Ovary (tissue), 9 donors: Measurements from ENCODE around the gene PXDC1. TPM values are rescaled to one million over a fixed set of nuclear protein-coding genes. Genes with fewer than 3 reads are reported as not detected.

ENCODE experiments used
- DNase-seq, 5 donors: peaks; one replicate each; pipeline ENCODE4 v3.0.0-alpha.2; 2019 to 2020
- H3K27ac ChIP-seq, 2 donors: fragments of 200-600 bp; one replicate each; pipeline versions ENCODE4 v1.5.1 to v1.8.0; 2019 to 2022
- H3K27me3 ChIP-seq: fragments of 200-600 bp; one replicate; pipeline ENCODE4 v1.8.0; 2022
- H3K36me3 ChIP-seq: fragments of 200-600 bp; sonication (generic); one replicate; pipeline ENCODE4 v1.5.1; 2019
- H3K4me1 ChIP-seq: one replicate; pipeline ENCODE4 v1.8.1; 2013; ENCODE audit warnings: mild to moderate bottlenecking, moderate library complexity; ENCODE audit not compliant: insufficient read depth
- H3K4me3 ChIP-seq: fragments of 200-600 bp; sonication (generic); one replicate; pipeline ENCODE4 v1.5.1; 2017
- H3K9me3 ChIP-seq, 2 donors: fragments of 200-600 bp in 1 of 2; sonication (generic) in 1 of 2; one replicate each; pipeline versions ENCODE4 v1.5.1 to v1.8.1; 2013 to 2019; ENCODE audit warnings: mild to moderate bottlenecking in 1 of 2, moderate library complexity in 1 of 2
- CTCF ChIP-seq, 3 donors: fragments of 450-650 bp in 2 of 3; fragments of 200-600 bp in 1 of 3; IDR thresholded peaks; one replicate each; pipeline versions ENCODE4 v1.5.1 to v1.8.0; 2016 to 2022; ENCODE audit warnings: antibody characterized with exemption in 3 of 3, mild to moderate bottlenecking in 1 of 3
- EP300 ChIP-seq: sonication (generic); formaldehyde crosslinking; IDR thresholded peaks from one replicate; pipeline ENCODE4 v1.6.1; 2017; ENCODE audit warnings: antibody characterized with exemption
- POLR2A ChIP-seq: fragments of 450-650 bp; IDR thresholded peaks from one replicate; pipeline ENCODE4 v1.6.1; 2017; ENCODE audit warnings: antibody characterized with exemption, mild to moderate bottlenecking, moderate library complexity
- WGBS, 3 donors: extraction: QIAGEN DNeasy Blood & Tissue Kit in 1 of 3; methylation state at CpG; one replicate each; pipeline versions ENCODE4 v1.1.5 to v1.1.7; 2013 to 2017; 5-methylcytosine and 5-hydroxymethylcytosine counted together
- intact Hi-C, 4 donors: fragments of 100-400 bp; cut with DNase I; formaldehyde crosslinking; loops; one replicate each; pipeline versions ENCODE4 v1.11.0 to v1.15.1; 2022 to 2023
- polyA plus RNA-seq, 2 donors: library from polyadenylated mRNA; stranded (reverse); fragments of 200-250 nt in 1 of 2; fragments of 350-450 nt in 1 of 2; fragmentation: Illumina TruSeq in 1 of 2; extraction: RNeasy Lipid Tissue Mini Kit (QIAGEN cat#74804) in 1 of 2; gene quantifications; one replicate each; pipeline ENCODE4 v1.2.3, GENCODE V29; 2013 to 2014
- total RNA-seq, 7 donors: library from RNA; depleted of rRNA in 2 of 7; stranded (reverse); fragments of >200 nt in 2 of 7; fragmentation: NEBNext Ultra II Directional in 3 of 7; extraction: Animal tissue kit (Norgen Biotek cat#: 25700) in 3 of 7; gene quantifications; one replicate each; pipeline versions ENCODE4 v1.1.0 to v1.2.4, GENCODE V29; 2016 to 2023
- donor health status: DM: no; HTN: no; CAD: no; lungs with moderate emphysema.
- donor health status: DM: no; HTN: no; CAD: no.
- donor health status: Bipolar disorder and iron deficiency.
- donor health status: DM: yes; HTN: yes; CAD: no.
- donor health status: DM: no; HTN: no; CAD: no.
- donor health status: DM: yes; HTN: yes; CAD: no.

PXDC1 gene
- total and polyA plus RNA-seq, 9 donors: 16.1 to 49.4 (median 23.4) TPM

- TF ChIP-seq CTCF (IDR thresholded peaks at IDR 0.05): no peak
- TF ChIP-seq POLR2A: no peak
- no peak for TF ChIP-seq EP300
- DNase-seq: no peak
- 73 to 75% (median 74%) methylated on average over 5 of the region's 5 CpGs for WGBS, 3 donors
- Histone ChIP-seq H3K4me1 (no peaks in the 10 kb centered on the region), H3K9me3 (no peaks in the 10 kb centered on the region), H3K27me3 (no peaks in the 10 kb centered on the region), H3K4me3 (no peak overlapping the region), H3K36me3 (no peaks in the 10 kb centered on the region), H3K27ac (no peak overlapping the region)
- intact Hi-C loops: no loop called here
These were observed 54.9 kb downstream of the PXDC1 start for GRCh38 chr6:3696525-3697088.

DNA sequence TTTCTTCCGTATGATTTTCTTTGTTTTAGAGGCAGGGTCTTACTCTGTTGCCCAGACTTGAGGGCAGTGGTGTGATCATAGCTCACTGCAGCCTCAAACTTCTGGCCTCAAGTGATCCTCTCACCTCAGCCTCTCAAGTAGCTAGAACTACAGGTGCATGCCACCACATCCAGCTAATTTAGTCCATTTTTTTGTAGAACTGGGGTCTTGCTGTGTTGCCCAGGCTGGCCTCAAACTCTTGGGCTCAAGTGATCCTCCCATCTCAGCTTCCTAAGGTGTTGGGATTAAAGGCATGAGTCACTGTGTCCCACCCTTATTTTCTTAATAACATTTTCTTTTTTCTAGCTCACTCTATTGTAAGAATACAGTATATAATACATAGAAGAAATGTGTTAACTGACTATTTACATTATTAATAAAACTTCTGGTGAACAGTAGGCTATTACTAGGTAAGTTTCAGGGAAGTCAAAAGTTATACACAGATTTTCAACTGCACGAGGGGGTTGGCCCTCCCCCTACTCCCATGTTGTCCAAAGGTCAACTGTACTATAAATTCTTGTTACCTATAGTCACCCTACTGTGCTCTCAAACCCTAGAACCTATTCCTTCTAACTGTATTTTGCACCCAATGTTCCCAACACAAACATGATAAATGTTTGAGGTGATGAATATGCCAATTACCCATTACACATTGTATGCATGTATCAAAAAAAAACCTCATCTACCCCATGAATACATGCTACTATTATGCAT lies 56.3 kb downstream of the PXDC1 start:
- TF ChIP-seq POLR2A (no peak), EP300 (no peak), CTCF (IDR thresholded peaks at IDR 0.05) (no peak)
- H3K9me3 ChIP-seq: no peaks in the 10 kb centered on the region
- H3K4me3 ChIP-seq: no peak overlapping the region
- 60 to 68% (median 63%) methylated on average over 2 of the region's 2 CpGs for WGBS, 3 donors
- no peaks in the 10 kb centered on the region for H3K4me1 ChIP-seq
- DNase-seq: no peak
- intact Hi-C loops: no loop called here
- no peaks in the 10 kb centered on the region for H3K27me3 ChIP-seq
- H3K36me3 ChIP-seq: no peaks in the 10 kb centered on the region
- no peak overlapping the region for H3K27ac ChIP-seq

- H3K4me1 ChIP-seq: no peaks in the 10 kb centered on the region
- no peaks in the 10 kb centered on the region for H3K36me3 ChIP-seq
- 92 to 94% (median 94%) methylated on average over 2 of the region's 2 CpGs for WGBS, 3 donors
- H3K4me3 ChIP-seq: no peak overlapping the region
- intact Hi-C loops: no loop called here
- DNase-seq: no peak
- TF ChIP-seq POLR2A: no peak
- no peak for TF ChIP-seq CTCF (IDR thresholded peaks at IDR 0.05)
- no peak for TF ChIP-seq EP300
- H3K9me3 ChIP-seq: no peaks in the 10 kb centered on the region
- no peaks in the 10 kb centered on the region for H3K27me3 ChIP-seq
- H3K27ac ChIP-seq: no peak overlapping the region
These were observed 57.7 kb downstream of the PXDC1 start for GRCh38 chr6:3693831-3694230.

DNA sequence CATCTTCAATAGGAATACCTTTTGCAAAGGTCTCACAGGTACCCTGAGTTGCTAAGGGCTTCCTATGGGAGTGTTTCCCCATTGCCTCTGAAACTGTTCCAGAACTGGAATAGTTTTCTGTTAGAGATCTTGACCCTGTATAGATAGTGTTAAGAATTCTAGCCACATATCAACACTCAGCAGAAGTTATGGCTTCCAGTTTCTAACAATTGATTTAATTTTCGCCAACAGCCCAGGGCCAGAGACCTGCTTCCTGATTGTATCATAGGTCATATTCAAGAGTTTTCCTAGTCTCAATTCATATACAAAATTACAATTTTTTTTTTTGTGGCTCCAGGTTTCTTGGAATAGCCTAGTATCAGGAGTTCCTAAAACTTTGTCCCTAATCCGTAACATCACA lies 61.0 kb downstream of the PXDC1 start:
- Histone ChIP-seq H3K4me1 (no peaks in the 10 kb centered on the region), H3K9me3 (no peaks in the 10 kb centered on the region), H3K27me3 (no peaks in the 10 kb centered on the region), H3K4me3 (no peak overlapping the region), H3K27ac (no peak overlapping the region), H3K36me3 (no peaks in the 10 kb centered on the region)
- TF ChIP-seq EP300 (no peak), POLR2A (no peak), CTCF (IDR thresholded peaks at IDR 0.05) (no peak)
- DNase-seq: no peak
- WGBS, 3 donors: 86 to 97% (median 89%) methylated on average over 2 of the region's 2 CpGs
- intact Hi-C loops: no loop called here
